Spleen (tissue), 11 donors: ENCODE measurements around the gene ZNF467. TPM values are rescaled to one million over a fixed set of nuclear protein-coding genes. Genes with fewer than 3 reads are reported as not detected.
A peak's percentile ranks its signal among the peaks of the same experiment; 100 is the strongest.

Experiments
- DNase-seq: peaks from one replicate; pipeline ENCODE4 v3.0.0-alpha.2; 2020
- H3K27ac ChIP-seq, 8 donors: fragments of 200-600 bp; sonication (generic) in 7 of 8; 1 replicate in 4 of 8; 2 replicates in 4 of 8; pipeline versions ENCODE4 v1.5.0 to v1.8.0; 2016 to 2021; ENCODE audit warnings: inconsistent platforms in 4 of 8, mild to moderate bottlenecking in 4 of 8, moderate library complexity in 1 of 8
- H3K27me3 ChIP-seq, 7 donors: fragments of 200-600 bp; sonication (generic) in 6 of 7; replicated peaks in 1 of 7; 1 replicate in 4 of 7; 2 replicates in 3 of 7; pipeline versions ENCODE4 v1.5.0 to v1.8.0; 2016 to 2021; ENCODE audit warnings: inconsistent platforms in 3 of 7, mild to moderate bottlenecking in 1 of 7
- H3K36me3 ChIP-seq, 6 donors: fragments of 200-600 bp; sonication (generic) in 5 of 6; 1 replicate in 4 of 6; 2 replicates in 2 of 6; pipeline versions ENCODE4 v1.5.0 to v1.8.0; 2016 to 2021; ENCODE audit warnings: inconsistent platforms in 2 of 6
- H3K4me1 ChIP-seq, 6 donors: fragments of 200-600 bp; sonication (generic) in 5 of 6; 1 replicate in 3 of 6; 2 replicates in 3 of 6; pipeline versions ENCODE4 v1.5.0 to v1.8.0; 2016 to 2021; ENCODE audit warnings: inconsistent platforms in 3 of 6
- H3K4me3 ChIP-seq, 8 donors: fragments of 200-600 bp; sonication (generic) in 7 of 8; 1 replicate in 4 of 8; 2 replicates in 4 of 8; pipeline versions ENCODE4 v1.5.0 to v1.8.0; 2016 to 2021; ENCODE audit warnings: inconsistent platforms in 4 of 8, mild to moderate bottlenecking in 4 of 8, moderate library complexity in 2 of 8
- H3K9me3 ChIP-seq, 8 donors: fragments of 200-600 bp; sonication (generic) in 7 of 8; 1 replicate in 4 of 8; 2 replicates in 4 of 8; pipeline versions ENCODE4 v1.5.0 to v1.8.0; 2016 to 2021; ENCODE audit warnings: inconsistent platforms in 4 of 8
- POLR2A ChIP-seq, 3 donors: fragments of 450-650 bp; IDR thresholded peaks; one replicate each; pipeline ENCODE4 v1.5.1; 2017; ENCODE audit warnings: antibody characterized with exemption in 3 of 3, mild to moderate bottlenecking in 1 of 3
- POLR2AphosphoS5 ChIP-seq, 3 donors: sonication (generic); formaldehyde crosslinking; IDR thresholded peaks; one replicate each; pipeline ENCODE4 v1.5.1; 2017; ENCODE audit warnings: antibody characterized with exemption in 3 of 3
- WGBS, 5 donors: extraction: QIAGEN DNeasy Blood & Tissue Kit in 3 of 5; methylation state at CpG; one replicate each; pipeline versions ENCODE4 v1.1.5 to v1.1.7; 2013 to 2018; 5-methylcytosine and 5-hydroxymethylcytosine counted together
- intact Hi-C: fragments of 100-400 bp; cut with DNase I; formaldehyde crosslinking; loops from one replicate; pipeline ENCODE4 v1.15.0; 2023; ENCODE audit warnings: low total_unique reads
- polyA plus RNA-seq, 3 donors: library from polyadenylated mRNA; stranded (reverse); fragments of 200-250 nt; gene quantifications; one replicate each; pipeline ENCODE4 v1.2.1, GENCODE V29; 2013
- total RNA-seq, 7 donors: library from RNA; depleted of rRNA in 3 of 7; stranded (reverse); fragments of >200 nt in 3 of 7; fragmentation: NEBNext Ultra II Directional in 4 of 7; extraction: Animal tissue kit (Norgen Biotek cat#: 25700) in 4 of 7; gene quantifications; one replicate each; pipeline versions ENCODE4 v1.1.0 to v1.2.1, GENCODE V29; 2016 to 2021
- TF ChIP-seq, protein P1 (sequence below), 11 experiments: fragments of 200-600 bp in 7 of 11; fragments of 450-650 bp in 4 of 11; sonication (generic) in 4 of 11; IDR thresholded peaks in 8 of 11; conservative IDR thresholded peaks in 3 of 11; 1 replicate in 7 of 11; 2 replicates in 4 of 11; pipeline versions ENCODE4 v1.4.0 to v1.8.0; 2016 to 2021; ENCODE audit warnings: antibody characterized with exemption in 11 of 11, inconsistent platforms in 4 of 11, mild to moderate bottlenecking in 1 of 11
- donor health status: healthy with polysubstance abuse.
- donor health status: DM: no; HTN: no; CAD: no; lungs with moderate emphysema.
- donor health status: DM: no; HTN: no; CAD: no.
- donor health status: Bipolar disorder and iron deficiency.
- donor health status: healthy.
- donor health status: DM: no; HTN: no; CAD: no.
- donor health status: DM: yes; HTN: yes; CAD: no.

Gene ZNF467
- total and polyA plus RNA-seq, 10 donors = 6.0 to 48.5 (median 31.3) TPM

- Histone ChIP-seq H3K27ac (no peak overlapping the region), H3K4me1 (peaks cover 3 to 19% (median 8%) of the 10 kb centered on the region in 6 donors), H3K4me3 (no peak overlapping the region), H3K36me3 (peaks cover 0 to 75% (median 37%) of the 10 kb centered on the region in 6 donors), H3K9me3 (no peaks in the 10 kb centered on the region), H3K27me3 (no peaks in the 10 kb centered on the region)
- intact Hi-C loops = no loop called here
- 87 to 94% (median 89%) methylated on average over 18 of the region's 18 CpGs for WGBS, 5 donors
- DNase-seq = no peak
- TF ChIP-seq POLR2AphosphoS5 (IDR thresholded peaks at IDR 0.05) = no peak
- no peak for TF ChIP-seq POLR2A (IDR thresholded peaks at IDR 0.05)
- TF ChIP-seq, protein P1, sequence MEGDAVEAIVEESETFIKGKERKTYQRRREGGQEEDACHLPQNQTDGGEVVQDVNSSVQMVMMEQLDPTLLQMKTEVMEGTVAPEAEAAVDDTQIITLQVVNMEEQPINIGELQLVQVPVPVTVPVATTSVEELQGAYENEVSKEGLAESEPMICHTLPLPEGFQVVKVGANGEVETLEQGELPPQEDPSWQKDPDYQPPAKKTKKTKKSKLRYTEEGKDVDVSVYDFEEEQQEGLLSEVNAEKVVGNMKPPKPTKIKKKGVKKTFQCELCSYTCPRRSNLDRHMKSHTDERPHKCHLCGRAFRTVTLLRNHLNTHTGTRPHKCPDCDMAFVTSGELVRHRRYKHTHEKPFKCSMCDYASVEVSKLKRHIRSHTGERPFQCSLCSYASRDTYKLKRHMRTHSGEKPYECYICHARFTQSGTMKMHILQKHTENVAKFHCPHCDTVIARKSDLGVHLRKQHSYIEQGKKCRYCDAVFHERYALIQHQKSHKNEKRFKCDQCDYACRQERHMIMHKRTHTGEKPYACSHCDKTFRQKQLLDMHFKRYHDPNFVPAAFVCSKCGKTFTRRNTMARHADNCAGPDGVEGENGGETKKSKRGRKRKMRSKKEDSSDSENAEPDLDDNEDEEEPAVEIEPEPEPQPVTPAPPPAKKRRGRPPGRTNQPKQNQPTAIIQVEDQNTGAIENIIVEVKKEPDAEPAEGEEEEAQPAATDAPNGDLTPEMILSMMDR (IDR thresholded peaks at IDR 0.05 in 8 of 11, conservative IDR thresholded peaks at IDR 0.05 in 3 of 11) = no peak
Observed at GRCh38 chr7:149766135-149766675, 7.2 kb downstream of the ZNF467 start.

- intact Hi-C loops = no loop called here
- Histone ChIP-seq H3K36me3 (peaks cover 0 to 72% (median 37%) of the 10 kb centered on the region in 6 donors), H3K27ac (no peak overlapping the region), H3K9me3 (no peaks in the 10 kb centered on the region), H3K4me3 (no peak overlapping the region), H3K4me1 (peaks cover 0 to 12% (median 2%) of the 10 kb centered on the region in 6 donors), H3K27me3 (no peaks in the 10 kb centered on the region)
- no peak for TF ChIP-seq POLR2A (IDR thresholded peaks at IDR 0.05)
- no peak for TF ChIP-seq POLR2AphosphoS5 (IDR thresholded peaks at IDR 0.05)
- TF ChIP-seq, protein P1 (IDR thresholded peaks at IDR 0.05 in 8 of 11, conservative IDR thresholded peaks at IDR 0.05 in 3 of 11) = no peak
- peak; percentile 78 for DNase-seq
- 93 to 96% (median 95%) methylated on average over 65 to 76 of the region's 76 CpGs for WGBS, 5 donors
Observed at GRCh38 chr7:149765399-149766121, 7.8 kb downstream of the ZNF467 start.

DNA sequence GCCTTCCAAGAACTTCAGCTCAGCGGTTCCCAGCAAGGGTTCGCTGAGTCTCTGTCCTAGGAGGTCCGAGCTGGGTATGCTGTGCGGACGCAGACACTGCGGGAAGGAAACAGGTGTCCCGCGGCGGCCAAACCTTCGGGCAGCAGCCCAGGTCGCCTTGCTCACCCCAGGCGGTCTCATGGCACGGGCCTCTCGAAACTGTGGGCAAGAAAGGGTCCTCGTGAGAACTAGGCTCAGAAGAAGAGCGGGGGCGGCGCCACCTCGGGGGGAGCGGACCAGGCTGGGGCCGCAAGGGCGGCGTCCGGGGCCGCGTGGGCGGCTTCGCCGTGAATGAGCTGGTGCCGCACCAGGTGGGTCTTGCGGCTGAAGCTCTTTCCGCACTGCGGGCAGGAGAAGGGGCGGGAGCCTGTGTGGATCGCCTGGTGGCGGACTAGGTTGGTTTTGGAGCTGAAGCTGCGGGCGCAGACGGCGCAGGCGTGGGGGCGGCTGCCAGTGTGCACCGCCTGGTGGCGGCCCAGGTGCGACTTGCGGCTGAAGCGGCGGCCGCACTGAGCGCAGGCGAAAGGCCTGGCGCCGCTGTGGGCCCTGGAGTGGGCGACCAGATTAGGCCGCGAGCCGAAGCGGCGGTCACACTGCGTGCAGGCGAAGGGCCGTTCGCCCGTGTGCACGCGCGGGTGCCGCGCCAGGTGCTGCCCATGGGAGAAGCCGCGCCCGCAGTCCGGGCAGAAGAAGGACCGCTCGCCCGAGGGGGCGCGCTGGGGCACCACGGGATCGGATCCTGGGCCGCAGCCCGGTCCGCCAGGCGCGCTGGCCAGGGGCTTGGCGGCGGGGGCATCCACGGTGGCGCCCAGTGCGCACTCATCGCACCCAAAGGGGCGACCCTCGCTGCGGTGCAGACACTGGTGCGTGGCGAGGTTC, 8.6 kb downstream of the ZNF467 start:
- 88 to 96% (median 93%) methylated on average over 77 to 96 of the region's 96 CpGs for WGBS, 5 donors
- H3K9me3 ChIP-seq = no peaks in the 10 kb centered on the region
- DNase-seq = no peak
- peaks cover 0 to 5% (median 0%) of the 10 kb centered on the region in 6 donors for H3K4me1 ChIP-seq
- peaks cover 0 to 64% (median 37%) of the 10 kb centered on the region in 6 donors for H3K36me3 ChIP-seq
- no peak overlapping the region for H3K4me3 ChIP-seq
- intact Hi-C loops = no loop called here
- TF ChIP-seq, protein P1 (IDR thresholded peaks at IDR 0.05 in 8 of 11, conservative IDR thresholded peaks at IDR 0.05 in 3 of 11) = no peak
- no peak for TF ChIP-seq POLR2AphosphoS5 (IDR thresholded peaks at IDR 0.05)
- no peak for TF ChIP-seq POLR2A (IDR thresholded peaks at IDR 0.05)
- no peak overlapping the region for H3K27ac ChIP-seq
- H3K27me3 ChIP-seq = no peaks in the 10 kb centered on the region
